A673 (cell line): Measurements from ENCODE around the gene SLC35E2B. TPM values are rescaled to one million over a fixed set of nuclear protein-coding genes. Genes with fewer than 3 reads are reported as not detected.
A peak's percentile ranks its signal among the peaks of the same experiment; 100 is the strongest.
"Not testable (repeated sequence)": the region's sequence is repeated elsewhere in the genome, so short reads cannot be mapped to it uniquely, and the experiment has no call there.

Source experiments
- BruUV-seq: library from RNA; stranded (reverse); fragments of 400-500 nt; replicated peaks from 2 replicates; lab custom pipeline; 2021; lab: Mats Ljungman, UMichigan
- CTCF ChIA-PET: fragments of 300-600 bp; sonication (Branson Sonifier 250); formaldehyde crosslinking; loops from one replicate; lab custom pipeline; 2022; ENCODE audit warnings: antibody characterized with exemption; lab: Charles Lee
- POLR2A ChIA-PET: fragments of 300-600 bp; sonication (Branson Sonifier 250); formaldehyde crosslinking; loops from one replicate; lab custom pipeline; 2022; ENCODE audit warnings: antibody characterized with exemption; ENCODE audit not compliant: low non-redundant PET; lab: Charles Lee
- DNase-seq: peaks from one replicate; pipeline ENCODE4 v3.0.0-alpha.2; 2015; ENCODE audit warnings: low spot score
- H3K27ac ChIP-seq: fragments of 200-600 bp; sonication (generic); 2 replicates; pipeline ENCODE4 v1.5.1; 2016; ENCODE audit warnings: mixed run types, low read depth, mild to moderate bottlenecking, mixed read lengths, antibody characterized with exemption, low read length; ENCODE audit not compliant: poor library complexity, severe bottlenecking
- H3K27me3 ChIP-seq: fragments of 200-600 bp; sonication (generic); replicated peaks from 2 replicates; pipeline ENCODE4 v1.6.1; 2017; ENCODE audit warnings: mixed run types, low read depth, mild to moderate bottlenecking, mixed read lengths, antibody characterized with exemption, low read length; ENCODE audit not compliant: insufficient read depth, poor library complexity
- H3K36me3 ChIP-seq: fragments of 200-600 bp; sonication (generic); 2 replicates; pipeline ENCODE4 v1.6.1; 2016; ENCODE audit warnings: mixed run types, mild to moderate bottlenecking, mixed read lengths, antibody characterized with exemption, low read length; ENCODE audit not compliant: insufficient read depth, poor library complexity, severe bottlenecking
- H3K4me1 ChIP-seq: fragments of 200-600 bp; sonication (generic); 2 replicates; pipeline ENCODE4 v1.6.1; 2017; ENCODE audit warnings: mixed run types, mild to moderate bottlenecking, mixed read lengths, antibody characterized with exemption, low read length; ENCODE audit not compliant: insufficient read depth, poor library complexity, severe bottlenecking
- H3K4me3 ChIP-seq: fragments of 200-600 bp; sonication (generic); 2 replicates; pipeline ENCODE4 v1.5.1; 2016; ENCODE audit warnings: low read depth, mixed run types, mild to moderate bottlenecking, mixed read lengths, low read length; ENCODE audit not compliant: poor library complexity, severe bottlenecking
- H3K9me3 ChIP-seq: fragments of 200-600 bp; sonication (generic); 2 replicates; pipeline ENCODE4 v1.6.1; 2016; ENCODE audit warnings: mixed run types, low read depth, mild to moderate bottlenecking, mixed read lengths, antibody characterized with exemption, low read length; ENCODE audit not compliant: poor library complexity, severe bottlenecking
- CTCF ChIP-seq: fragments of 300-800, 200-600 bp; sonication (generic); conservative IDR thresholded peaks from 2 replicates; pipeline ENCODE4 v1.5.1; 2017; ENCODE audit warnings: low read depth, mild to moderate bottlenecking, antibody characterized with exemption, low read length, moderate library complexity, mixed read lengths
- EZH2 ChIP-seq: fragments of 200-600 bp; sonication (generic); IDR thresholded peaks from 2 replicates; pipeline ENCODE4 v1.6.1; 2017; ENCODE audit warnings: borderline replicate concordance, low read depth, mild to moderate bottlenecking, mixed read lengths, antibody characterized with exemption, low read length; ENCODE audit not compliant: poor library complexity, severe bottlenecking
- intact Hi-C: fragments of 100-400 bp; cut with micrococcal nuclease; formaldehyde crosslinking; loops from one replicate; pipeline ENCODE4 v1.10.0; 2022; ENCODE audit not compliant: unreplicated experiment
- total RNA-seq: library from RNA; stranded (reverse); gene quantifications from 2 replicates; pipeline ENCODE4 v1.2.3, GENCODE V29; 2021

The SLC35E2B gene
- total RNA-seq, 1 experiment from 2014 or later: 56.3 TPM

- POLR2A ChIA-PET: interaction anchor here (0.6 kb wide), 1 partner anchor 69 kb away, joined by 3 read pairs; no protein-coding TSS in a partner anchor
- BruUV-seq, H3K36me3 ChIP-seq, H3K27ac ChIP-seq, intact Hi-C loops, H3K27me3 ChIP-seq, H3K4me1 ChIP-seq, DNase-seq, H3K4me3 ChIP-seq, CTCF ChIA-PET, H3K9me3 ChIP-seq: not testable (repeated sequence)
These were observed 33.5 kb upstream of the SLC35E2B start for GRCh38 chr1:1726088-1726487.

GRCh38 chr1:1724035-1724864 is 31.7 kb upstream of the SLC35E2B start, which contains the start of gene CDK11A:
TSS of gene CDK11A (minus strand) at chr1:1724357. CDS start at chr1:1722818, 1,539 bp downstream.
- H3K36me3 ChIP-seq: peaks cover 11% of the 10 kb centered on the region
- peak; percentile 45; the same call in 1 of the 2 replicates for TF ChIP-seq CTCF
- BruUV-seq, H3K9me3 ChIP-seq, H3K27me3 ChIP-seq, H3K4me1 ChIP-seq: not testable (repeated sequence)
- peak within 1 kb of the TSS; percentile 89 for H3K27ac ChIP-seq
- ChIA-PET POLR2A (interaction anchor here (0.6 to 0.7 kb wide), 2 partner anchors 154 to 181 kb away, joined by 3 to 9 read pairs; no protein-coding TSS in a partner anchor), CTCF (interaction anchor here (0.6 kb wide), 2 partner anchors 22 to 60 kb away, joined by 3 read pairs; no protein-coding TSS in a partner anchor)
- peak within 1 kb of the TSS; percentile 72 for H3K4me3 ChIP-seq
- intact Hi-C loops: loop anchor here (5.0 kb wide), 2 partner anchors 67 to 183 kb away; partner anchors contain the start of gene CDK11B
- DNase-seq: peak; percentile 100

GRCh38 chr1:1721201-1721600 is 28.6 kb upstream of the SLC35E2B start:
- H3K9me3 ChIP-seq: no peaks in the 10 kb centered on the region
- TF ChIP-seq CTCF (no peak), EZH2 (no peak)
- ChIA-PET POLR2A (no interaction called here), CTCF (no interaction called here)
- H3K4me1 ChIP-seq: no peaks in the 10 kb centered on the region
- BruUV-seq: no TSS peak
- no peaks in the 10 kb centered on the region for H3K27me3 ChIP-seq
- intact Hi-C loops: loop anchor here (5.0 kb wide), 2 partner anchors 64 to 186 kb away; partner anchors contain the start of gene CDK11B
- H3K4me3 ChIP-seq: no peak overlapping the region
- peaks cover 16% of the 10 kb centered on the region for H3K36me3 ChIP-seq
- no peak overlapping the region for H3K27ac ChIP-seq
- DNase-seq: no peak

GRCh38 chr1:1715109-1715883 is 22.7 kb upstream of the SLC35E2B start:
- POLR2A ChIA-PET, DNase-seq, H3K27me3 ChIP-seq, CTCF ChIA-PET, intact Hi-C loops, H3K4me1 ChIP-seq, H3K27ac ChIP-seq, BruUV-seq, H3K9me3 ChIP-seq, H3K36me3 ChIP-seq, H3K4me3 ChIP-seq: not testable (repeated sequence)

GRCh38 chr1:1707897-1708296 is 15.3 kb upstream of the SLC35E2B start:
- CTCF ChIA-PET, H3K4me1 ChIP-seq, intact Hi-C loops, H3K4me3 ChIP-seq, DNase-seq, H3K36me3 ChIP-seq, POLR2A ChIA-PET, BruUV-seq, H3K27ac ChIP-seq, H3K27me3 ChIP-seq, H3K9me3 ChIP-seq: not testable (repeated sequence)
